NCI-H69 (cell line): ENCODE results near the gene OSTF1.

Source experiments
- DNase-seq: peaks from one replicate; lab custom pipeline; 2025; lab: John Stamatoyannopoulos, UW

The OSTF1 gene

DNA sequence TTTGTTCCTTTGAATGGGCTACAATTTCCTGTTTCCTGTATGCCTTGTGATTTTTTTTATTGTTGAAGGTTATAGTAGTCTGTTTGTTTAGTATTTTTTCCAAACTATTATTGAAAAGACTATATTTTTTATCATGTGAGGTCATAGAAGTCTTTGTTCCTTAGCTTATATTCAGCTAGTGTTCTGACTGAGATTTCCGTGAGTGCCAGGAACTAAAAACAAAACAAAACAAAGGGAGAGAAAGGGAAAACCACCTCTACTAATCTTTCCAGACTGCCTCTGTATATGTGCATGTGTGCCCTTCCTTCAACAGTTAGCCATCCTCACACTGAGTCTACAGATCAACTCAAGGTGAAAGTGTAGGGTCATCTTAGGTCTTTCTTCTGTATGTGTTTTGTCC, 79.0 kb downstream of the OSTF1 start:
- no peak for DNase-seq

DNA sequence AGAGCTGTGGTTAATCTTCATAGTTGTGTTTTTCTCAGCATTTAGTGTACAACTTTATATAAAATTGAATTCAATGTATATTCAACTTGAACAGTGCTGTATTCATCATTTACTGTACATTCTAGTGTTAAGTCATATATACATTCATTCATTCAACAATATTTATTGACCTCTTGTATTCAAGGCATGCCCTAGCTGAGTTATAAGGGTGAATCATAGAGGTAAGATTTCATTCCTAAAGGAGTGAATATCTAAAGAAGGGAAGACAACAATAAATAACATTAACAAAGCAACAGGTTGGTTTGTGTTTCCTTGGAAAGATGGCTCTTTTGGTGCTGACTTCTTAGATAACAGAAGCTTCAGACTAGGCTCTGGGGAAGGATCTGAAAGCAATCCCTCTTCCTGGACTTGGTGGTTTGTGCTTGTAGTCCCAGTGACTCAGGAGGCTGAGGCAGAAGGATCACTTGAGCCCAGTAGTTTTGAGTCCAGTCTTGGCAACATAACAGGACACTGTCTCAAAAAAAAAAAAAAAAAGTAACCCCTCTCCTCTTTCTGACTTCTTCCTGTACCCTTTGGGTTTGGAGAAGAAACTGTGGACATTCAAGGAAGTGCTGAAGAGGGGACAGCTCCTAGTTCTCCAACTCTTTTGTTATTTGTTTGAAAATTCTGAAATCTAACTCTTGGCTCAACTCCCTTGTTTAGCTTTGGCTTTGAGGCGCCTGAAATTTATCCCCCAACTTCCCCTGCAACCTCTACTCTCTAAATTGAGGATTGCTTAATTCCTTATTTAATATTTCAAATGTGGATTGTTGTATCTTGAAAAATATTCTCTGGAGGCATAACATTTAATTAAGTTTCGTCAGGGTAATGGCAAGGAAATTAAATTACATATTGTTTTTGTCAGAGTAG, 80.2 kb downstream of the OSTF1 start:
- DNase-seq = no peak

DNA sequence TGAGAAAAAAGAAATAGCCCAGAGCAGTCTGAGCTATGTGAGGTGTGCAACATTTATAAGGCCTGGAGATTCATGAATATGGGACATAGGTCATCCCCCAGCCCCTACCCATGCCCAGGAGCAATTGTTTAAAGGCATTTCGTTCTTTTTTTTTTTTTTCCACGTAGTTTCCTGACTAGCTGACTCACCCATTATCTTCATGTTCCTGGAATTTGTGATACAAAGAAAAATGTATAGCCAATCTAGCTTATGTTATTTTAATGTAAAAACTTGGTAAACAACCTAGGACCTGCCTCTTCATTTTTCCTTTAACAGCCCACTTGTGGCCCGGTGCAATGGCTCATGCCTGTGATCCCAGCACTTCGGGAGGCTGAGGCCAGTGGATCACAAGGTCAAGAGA, 81.3 kb downstream of the OSTF1 start:
- DNase-seq = no peak

DNA sequence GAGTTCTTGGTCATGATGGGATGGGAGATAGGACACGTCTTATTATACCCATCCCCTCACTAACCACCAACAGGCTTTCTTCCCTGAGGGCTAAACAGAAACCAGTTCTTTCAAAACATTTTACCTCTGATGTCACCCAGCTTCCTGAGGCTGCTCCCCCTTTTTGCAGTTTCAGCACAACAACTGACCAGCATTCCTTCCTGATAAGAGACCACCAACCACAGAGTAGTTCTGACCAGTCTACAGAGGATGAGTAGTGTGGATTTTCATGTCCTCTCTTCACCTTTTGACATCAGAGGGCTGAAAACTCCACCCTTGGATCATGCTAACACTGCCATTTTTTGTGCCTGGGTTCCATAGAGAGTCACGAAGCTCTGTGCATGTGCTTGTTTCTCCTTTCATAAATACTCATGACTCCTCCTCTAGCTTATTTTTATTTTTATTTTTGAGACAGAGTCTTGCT, 82.6 kb downstream of the OSTF1 start:
- no peak for DNase-seq

DNA sequence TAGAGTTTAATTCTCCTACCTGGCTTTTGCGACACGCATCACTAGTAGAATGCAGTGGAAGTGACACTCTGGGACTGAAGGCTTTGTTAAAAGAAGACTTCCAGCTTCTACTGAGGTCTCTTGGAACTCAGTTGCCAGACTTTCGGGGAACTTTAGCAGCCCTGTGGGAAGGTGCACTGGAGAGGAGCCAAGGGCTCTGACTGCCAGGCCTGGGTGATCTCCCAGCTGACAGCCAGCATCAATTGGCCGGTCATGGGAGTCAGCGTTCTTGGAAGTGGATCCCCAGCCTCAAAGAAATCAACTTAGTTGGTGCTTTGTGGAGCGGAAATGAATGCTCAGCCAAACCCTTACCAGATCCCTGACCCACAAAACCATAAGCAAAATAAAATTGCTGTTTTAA, 87.1 kb downstream of the OSTF1 start:
- DNase-seq = no peak

DNA sequence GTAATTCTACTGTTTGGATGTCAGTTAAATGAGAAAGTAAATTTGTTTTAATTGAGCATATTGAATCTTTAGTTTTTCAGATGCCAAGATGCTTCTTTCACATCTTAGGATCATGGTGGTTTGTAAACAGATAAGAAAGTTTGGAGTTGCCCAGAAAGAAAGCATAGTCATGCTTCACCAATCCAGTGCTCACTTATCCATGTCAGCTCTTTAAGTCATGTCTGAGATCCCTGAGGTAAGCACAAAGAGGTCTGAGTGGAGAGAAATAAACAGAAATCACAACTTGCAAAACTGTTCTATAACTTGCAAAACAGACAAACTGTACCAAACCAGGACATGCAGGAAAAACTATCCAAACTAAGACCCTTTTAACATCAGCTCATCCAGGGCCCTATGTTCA, 87.7 kb downstream of the OSTF1 start:
- DNase-seq = no peak

DNA sequence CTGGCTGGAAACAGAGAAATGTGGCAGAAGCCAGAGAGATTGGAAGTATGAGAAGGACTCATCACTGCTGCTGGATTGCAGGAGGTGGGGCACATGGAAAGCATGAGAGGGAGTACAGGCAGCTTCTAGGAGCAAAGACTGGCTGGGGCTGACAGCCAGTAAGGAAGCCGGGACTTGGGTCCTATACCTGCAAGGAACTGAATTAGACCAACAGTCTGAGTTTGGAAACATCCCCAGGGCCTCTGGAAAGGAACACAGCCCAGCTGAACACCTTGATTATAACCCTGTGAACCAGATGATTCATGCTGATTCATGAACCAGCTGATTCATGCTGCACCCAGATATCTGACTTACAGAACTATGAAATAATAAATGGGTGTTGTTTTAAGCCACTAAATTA, 93.4 kb downstream of the OSTF1 start:
- DNase-seq = peak; percentile 11

DNA sequence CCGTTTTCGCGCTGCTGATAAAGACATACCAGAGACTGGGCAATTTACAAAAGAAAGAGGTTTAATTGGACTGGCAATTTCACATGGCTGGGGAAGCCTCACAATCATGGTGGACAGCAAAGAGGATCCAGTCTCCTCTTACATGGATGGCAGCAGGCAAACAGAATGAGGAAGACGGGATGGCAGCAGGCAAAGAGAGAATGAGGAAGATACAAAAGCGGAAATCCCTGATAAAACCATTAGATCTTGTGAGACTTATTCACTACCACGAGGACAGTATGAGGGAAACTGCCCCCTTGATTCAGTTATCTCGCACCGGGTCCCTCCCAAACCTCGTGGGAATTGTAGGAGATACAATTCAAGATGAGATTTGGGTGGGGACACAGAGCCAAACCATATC, 95.0 kb downstream of the OSTF1 start:
- DNase-seq = no peak

DNA sequence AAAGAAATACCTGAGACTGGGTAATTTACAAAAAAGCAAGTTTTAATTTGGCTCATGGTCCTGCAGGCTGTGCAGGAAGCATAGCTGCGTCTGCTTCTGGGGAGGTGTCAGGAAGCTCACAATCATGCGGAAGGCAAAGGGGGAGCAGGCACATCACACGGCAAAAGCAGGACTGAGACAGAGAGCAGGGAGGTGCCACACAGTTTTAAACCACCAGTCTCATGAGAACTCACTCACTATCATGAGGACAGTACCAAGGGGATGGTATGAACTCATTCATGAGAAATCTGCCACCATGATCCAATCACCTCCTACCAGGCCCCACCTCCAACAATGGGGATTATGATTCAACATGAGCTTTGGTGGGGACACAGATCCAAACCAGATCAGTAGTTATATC, 96.2 kb downstream of the OSTF1 start:
- DNase-seq = no peak

DNA sequence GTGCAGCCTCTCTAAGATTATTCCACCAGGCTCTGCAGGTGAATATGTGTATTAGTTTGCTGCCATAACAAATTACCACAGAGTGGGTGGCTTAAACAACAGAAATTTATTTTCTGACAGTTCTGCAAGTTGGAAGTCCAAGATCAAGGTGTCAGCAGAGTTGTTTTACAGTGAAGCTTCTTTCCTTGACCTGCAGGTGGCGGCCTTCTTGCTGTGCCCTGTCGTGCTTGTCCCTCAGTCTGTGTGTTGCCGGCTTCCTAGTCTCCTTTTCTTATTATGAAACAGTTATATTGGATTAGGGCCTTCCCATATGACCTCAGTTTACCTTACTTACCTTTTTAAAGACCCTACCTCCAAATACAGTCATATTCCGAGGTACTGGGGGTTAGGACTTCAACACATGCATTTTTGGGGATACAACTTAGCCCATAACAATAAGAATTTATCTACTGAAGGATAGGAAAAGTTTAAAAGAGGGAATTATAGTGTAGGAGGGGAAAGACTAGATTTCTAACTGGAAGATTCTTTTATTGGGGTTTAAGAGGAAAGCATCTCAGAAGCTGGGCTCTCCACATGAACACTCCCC, 97.4 kb downstream of the OSTF1 start:
- peak; percentile 61 for DNase-seq

DNA sequence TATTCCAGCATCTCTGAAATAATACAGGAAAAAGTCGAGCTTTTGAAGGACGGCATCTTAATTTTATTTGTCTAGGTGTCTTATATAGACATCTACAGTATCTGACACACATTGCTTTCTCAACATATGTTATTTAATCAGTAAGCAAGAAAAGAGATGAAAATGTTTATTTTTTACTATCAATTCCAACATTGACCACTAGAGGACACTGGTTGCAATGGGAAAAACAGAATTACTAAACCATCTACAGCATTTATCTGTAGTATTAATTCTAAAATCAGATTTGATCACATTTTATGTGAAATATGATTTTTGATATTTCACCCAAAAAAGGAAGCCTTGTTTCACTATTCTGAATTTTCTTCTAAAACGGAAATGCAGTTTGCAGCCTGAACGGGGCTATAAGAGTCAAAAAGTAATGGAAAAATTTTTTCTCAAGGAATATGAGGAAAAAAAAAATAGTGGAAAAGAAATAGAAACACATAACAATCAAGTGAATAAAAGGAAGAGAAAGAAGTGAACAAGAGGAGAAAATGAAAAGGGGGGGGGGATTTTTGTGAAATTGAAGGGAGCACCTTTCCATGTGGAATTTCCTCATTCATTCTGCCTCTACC, 98.6 kb downstream of the OSTF1 start:
- peak; percentile 16 for DNase-seq

DNA sequence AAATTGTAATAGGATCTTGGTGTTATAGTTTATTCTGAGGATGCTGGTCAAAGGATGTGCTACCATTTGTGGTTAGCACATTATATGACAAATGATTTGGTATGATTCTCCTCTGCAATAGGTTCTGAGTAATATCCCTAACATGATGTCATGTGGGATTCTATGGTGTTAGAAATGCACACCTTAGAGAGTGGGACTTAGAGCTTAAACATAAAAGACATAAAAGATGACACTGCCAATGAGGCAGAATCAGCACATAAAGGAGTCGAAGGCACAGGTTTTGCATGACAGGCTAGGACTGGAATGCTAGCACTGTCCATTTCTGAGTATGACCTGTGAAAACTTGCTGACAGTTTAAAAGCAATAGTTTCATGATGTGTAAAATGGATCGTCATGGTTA, 100.4 kb downstream of the OSTF1 start:
- DNase-seq = no peak

DNA sequence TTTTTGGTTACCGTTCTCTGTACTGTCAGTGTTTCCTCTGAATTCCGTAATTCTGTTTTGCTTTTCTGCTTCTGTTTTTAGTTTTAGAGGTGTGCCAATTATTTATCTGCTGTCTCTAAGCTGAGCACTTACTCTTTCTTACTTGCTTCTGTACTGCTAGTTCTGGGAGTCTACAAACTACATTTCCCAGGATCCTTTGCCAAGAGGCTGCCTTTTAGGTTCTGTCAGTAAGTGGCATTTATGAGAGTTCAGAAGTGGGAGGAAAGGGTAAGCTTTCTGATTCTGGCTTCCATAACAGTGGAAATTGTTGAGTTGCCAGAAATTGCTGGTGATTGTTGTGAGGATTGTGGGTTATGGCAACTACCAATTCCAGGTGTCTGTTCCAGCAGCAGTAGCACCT, 102.4 kb downstream of the OSTF1 start:
- DNase-seq = no peak
